ENCODE measurements around the gene SH3GLB2. TPM values are rescaled to one million over a fixed set of nuclear protein-coding genes. Genes with fewer than 3 reads are reported as not detected.

Gene SH3GLB2
- total and polyA plus RNA-seq, 2 experiments from 2014 or later = 21.9 to 68.0 TPM

DNA sequence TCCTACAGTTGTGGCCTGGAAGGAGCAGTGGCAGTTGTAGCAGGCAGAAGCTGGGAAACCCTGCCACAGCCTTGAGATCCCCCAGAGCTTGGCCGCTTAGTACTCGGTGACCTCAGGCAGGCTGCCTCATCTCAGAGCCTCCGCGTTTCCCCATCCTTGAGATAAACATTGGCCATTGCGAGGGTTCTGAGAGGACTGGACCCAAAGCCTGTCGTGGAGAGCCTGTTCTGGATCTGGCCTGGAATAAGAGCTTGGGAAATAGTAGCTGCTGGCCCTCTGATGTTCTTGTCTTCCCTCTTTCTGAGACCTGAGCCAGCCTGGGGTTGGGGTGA is 9.6 kb upstream of the SH3GLB2 start (continued):
- TF ChIP-seq, protein P1, sequence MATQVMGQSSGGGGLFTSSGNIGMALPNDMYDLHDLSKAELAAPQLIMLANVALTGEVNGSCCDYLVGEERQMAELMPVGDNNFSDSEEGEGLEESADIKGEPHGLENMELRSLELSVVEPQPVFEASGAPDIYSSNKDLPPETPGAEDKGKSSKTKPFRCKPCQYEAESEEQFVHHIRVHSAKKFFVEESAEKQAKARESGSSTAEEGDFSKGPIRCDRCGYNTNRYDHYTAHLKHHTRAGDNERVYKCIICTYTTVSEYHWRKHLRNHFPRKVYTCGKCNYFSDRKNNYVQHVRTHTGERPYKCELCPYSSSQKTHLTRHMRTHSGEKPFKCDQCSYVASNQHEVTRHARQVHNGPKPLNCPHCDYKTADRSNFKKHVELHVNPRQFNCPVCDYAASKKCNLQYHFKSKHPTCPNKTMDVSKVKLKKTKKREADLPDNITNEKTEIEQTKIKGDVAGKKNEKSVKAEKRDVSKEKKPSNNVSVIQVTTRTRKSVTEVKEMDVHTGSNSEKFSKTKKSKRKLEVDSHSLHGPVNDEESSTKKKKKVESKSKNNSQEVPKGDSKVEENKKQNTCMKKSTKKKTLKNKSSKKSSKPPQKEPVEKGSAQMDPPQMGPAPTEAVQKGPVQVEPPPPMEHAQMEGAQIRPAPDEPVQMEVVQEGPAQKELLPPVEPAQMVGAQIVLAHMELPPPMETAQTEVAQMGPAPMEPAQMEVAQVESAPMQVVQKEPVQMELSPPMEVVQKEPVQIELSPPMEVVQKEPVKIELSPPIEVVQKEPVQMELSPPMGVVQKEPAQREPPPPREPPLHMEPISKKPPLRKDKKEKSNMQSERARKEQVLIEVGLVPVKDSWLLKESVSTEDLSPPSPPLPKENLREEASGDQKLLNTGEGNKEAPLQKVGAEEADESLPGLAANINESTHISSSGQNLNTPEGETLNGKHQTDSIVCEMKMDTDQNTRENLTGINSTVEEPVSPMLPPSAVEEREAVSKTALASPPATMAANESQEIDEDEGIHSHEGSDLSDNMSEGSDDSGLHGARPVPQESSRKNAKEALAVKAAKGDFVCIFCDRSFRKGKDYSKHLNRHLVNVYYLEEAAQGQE (IDR thresholded peaks at IDR 0.05; ENCODE audit: unreplicated experiment) = no peak
- TF ChIP-seq JUNB (IDR thresholded peaks at IDR 0.05; ENCODE audit: unreplicated experiment) (no peak), ETS1 (IDR thresholded peaks at IDR 0.05) (no peak), ZNF114 (CRISPR knock-in tag; IDR thresholded peaks at IDR 0.05) (no peak)

- Mint-ChIP-seq H3K4me3 (peak overlapping the region; percentile 93), H3K4me1 (peaks cover 8% of the 10 kb centered on the region), H3K27ac (peak overlapping the region; percentile 56; the same call in 1 of the 2 replicates), H3K27me3 (ENCODE audit: insufficient read depth, low read depth, poor library complexity) (peaks cover 11% of the 10 kb centered on the region), H3K36me3 (ENCODE audit: low read depth) (peaks cover 13% of the 10 kb centered on the region), H3K9me3 (no peaks in the 10 kb centered on the region)
- no peak overlapping the region for H3K27ac ChIP-seq (ENCODE audit: low read depth)
- peak overlapping the region; percentile 95 for H3K4me2 ChIP-seq
- peak overlapping the region; percentile 72 for H3K4me3 ChIP-seq
- 0 out of 2 replicates have a peak, but pooled peaks cover 2% of the 10 kb centered on the region for H3K36me3 ChIP-seq (ENCODE audit: insufficient read depth)
- H3K9me2 ChIP-seq (ENCODE audit: insufficient read depth) = no peaks in the 10 kb centered on the region
- H3K4me1 ChIP-seq (ENCODE audit: insufficient read depth) = no peaks in the 10 kb centered on the region
- 0 out of 2 replicates have a peak, but pooled peaks cover 2% of the 10 kb centered on the region for H3F3A ChIP-seq (replicated peaks; ENCODE audit: low read depth)
- H4K20me1 ChIP-seq (replicated peaks; ENCODE audit: insufficient read depth) = peaks cover 4% of the 10 kb centered on the region; the same call in 1 of the 2 replicates
- DNase-seq (ENCODE audit: low spot score) = no peak
- TF ChIP-seq, protein P2, sequence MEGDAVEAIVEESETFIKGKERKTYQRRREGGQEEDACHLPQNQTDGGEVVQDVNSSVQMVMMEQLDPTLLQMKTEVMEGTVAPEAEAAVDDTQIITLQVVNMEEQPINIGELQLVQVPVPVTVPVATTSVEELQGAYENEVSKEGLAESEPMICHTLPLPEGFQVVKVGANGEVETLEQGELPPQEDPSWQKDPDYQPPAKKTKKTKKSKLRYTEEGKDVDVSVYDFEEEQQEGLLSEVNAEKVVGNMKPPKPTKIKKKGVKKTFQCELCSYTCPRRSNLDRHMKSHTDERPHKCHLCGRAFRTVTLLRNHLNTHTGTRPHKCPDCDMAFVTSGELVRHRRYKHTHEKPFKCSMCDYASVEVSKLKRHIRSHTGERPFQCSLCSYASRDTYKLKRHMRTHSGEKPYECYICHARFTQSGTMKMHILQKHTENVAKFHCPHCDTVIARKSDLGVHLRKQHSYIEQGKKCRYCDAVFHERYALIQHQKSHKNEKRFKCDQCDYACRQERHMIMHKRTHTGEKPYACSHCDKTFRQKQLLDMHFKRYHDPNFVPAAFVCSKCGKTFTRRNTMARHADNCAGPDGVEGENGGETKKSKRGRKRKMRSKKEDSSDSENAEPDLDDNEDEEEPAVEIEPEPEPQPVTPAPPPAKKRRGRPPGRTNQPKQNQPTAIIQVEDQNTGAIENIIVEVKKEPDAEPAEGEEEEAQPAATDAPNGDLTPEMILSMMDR (conservative IDR thresholded peaks at IDR 0.05; ENCODE audit: low read depth in 2 of 2) = no peak
- TF ChIP-seq, protein P1 (IDR thresholded peaks at IDR 0.05; ENCODE audit: unreplicated experiment) = no peak
- peaks cover 30% of the 10 kb centered on the region for H3K79me2 ChIP-seq (replicated peaks; ENCODE audit: insufficient read depth)
- no peak overlapping the region for H2AFZ ChIP-seq
- H3K27me3 ChIP-seq (ENCODE audit: insufficient read depth) = no peaks in the 10 kb centered on the region
- peak; percentile 2 for ATAC-seq
Measured at GRCh38 chr9:129036923-129037766, 9.0 kb upstream of the SH3GLB2 start.
